TTC549 (cell line): ENCODE measurements around the gene TEC.
"Not testable (repeated sequence)": the region's sequence is repeated elsewhere in the genome, so short reads cannot be mapped to it uniquely, and the experiment has no call there.

ENCODE experiments used
- FAIRE-seq: peaks from 2 replicates; lab custom pipeline; 2012; peaks lifted over from hg19 to GRCh38; lab: Jason Lieb, UNC

The TEC gene

GRCh38 chr4:48242511-48243195 lies 27.0 kb downstream of the TEC start:
- FAIRE-seq, result no peak

GRCh38 chr4:48241731-48242130 lies 27.9 kb downstream of the TEC start:
- FAIRE-seq, result no peak

GRCh38 chr4:48237996-48238645 lies 31.5 kb downstream of the TEC start:
- FAIRE-seq, result no peak

- FAIRE-seq, result no peak
These were observed 34.6 kb downstream of the TEC start for GRCh38 chr4:48235050-48235449.

GRCh38 chr4:48234575-48234974 lies 35.1 kb downstream of the TEC start:
- no peak for FAIRE-seq

GRCh38 chr4:48228949-48229348 lies 40.7 kb downstream of the TEC start:
- FAIRE-seq, result no peak

- FAIRE-seq, result no peak
These were observed 42.0 kb downstream of the TEC start for GRCh38 chr4:48227662-48228061.

- no peak for FAIRE-seq
These were observed 43.4 kb downstream of the TEC start for GRCh38 chr4:48226199-48226598.

GRCh38 chr4:48225368-48226141 lies 44.1 kb downstream of the TEC start:
- FAIRE-seq, result no peak

- no peak for FAIRE-seq
These were observed 45.0 kb downstream of the TEC start for GRCh38 chr4:48224606-48225005.

- FAIRE-seq, result no peak
These were observed 45.9 kb downstream of the TEC start for GRCh38 chr4:48223633-48224295.

- no peak for FAIRE-seq
These were observed 47.1 kb downstream of the TEC start for GRCh38 chr4:48222491-48222890.

- FAIRE-seq, result not testable (repeated sequence)
These were observed 50.2 kb downstream of the TEC start for GRCh38 chr4:48219430-48219829.

- FAIRE-seq, result no peak
These were observed 53.1 kb downstream of the TEC start for GRCh38 chr4:48216563-48216962.

GRCh38 chr4:48215977-48216376 lies 53.7 kb downstream of the TEC start:
- FAIRE-seq, result no peak

GRCh38 chr4:48212165-48212564 lies 57.5 kb downstream of the TEC start:
- FAIRE-seq, result no peak

GRCh38 chr4:48210966-48211328 lies 58.7 kb downstream of the TEC start:
- no peak for FAIRE-seq

- no peak for FAIRE-seq
These were observed 64.0 kb downstream of the TEC start for GRCh38 chr4:48205626-48206025.

GRCh38 chr4:48205107-48205506 lies 64.5 kb downstream of the TEC start:
- no peak for FAIRE-seq

GRCh38 chr4:48203819-48204218 lies 65.8 kb downstream of the TEC start:
- FAIRE-seq, result no peak

GRCh38 chr4:48197643-48198237 lies 71.9 kb downstream of the TEC start:
- FAIRE-seq, result no peak

- FAIRE-seq, result no peak
These were observed 72.7 kb downstream of the TEC start for GRCh38 chr4:48196758-48197504.
